HepG2 (cell line): ENCODE measurements around the gene SRD5A2. TPM values are rescaled to one million over a fixed set of nuclear protein-coding genes. Genes with fewer than 3 reads are reported as not detected.
A peak's percentile ranks its signal among the peaks of the same experiment; 100 is the strongest.

ENCODE experiments used
- ATF2 ChIP-seq: sonication (generic); formaldehyde crosslinking; IDR thresholded peaks from 2 replicates; pipeline ENCODE4 v1.4.0; 2020; ENCODE audit warnings: missing genetic modification reagents
- ATF4 ChIP-seq, 2 experiments: fragments of 450-650 bp in 1 of 2; sonication (generic) in 1 of 2; formaldehyde crosslinking; IDR thresholded peaks; 2 replicates each; pipeline versions ENCODE4 v1.5.0 to v1.8.0; 2020 to 2022; ENCODE audit warnings: mild to moderate bottlenecking in 1 of 2, missing genetic modification reagents in 1 of 2
- ATF6 ChIP-seq: sonication (generic); formaldehyde crosslinking; conservative IDR thresholded peaks from 2 replicates; pipeline ENCODE4 v1.4.0; 2020; ENCODE audit warnings: missing genetic modification reagents
- BCLAF1 ChIP-seq: fragments of 450-650 bp; IDR thresholded peaks from 2 replicates; pipeline ENCODE4 v1.6.1; 2017; ENCODE audit warnings: mild to moderate bottlenecking
- EED ChIP-seq: sonication (generic); formaldehyde crosslinking; IDR thresholded peaks from 2 replicates; pipeline ENCODE4 v1.5.0; 2020; ENCODE audit warnings: mild to moderate bottlenecking, missing genetic modification reagents
- RELA ChIP-seq: sonication (generic); formaldehyde crosslinking; IDR thresholded peaks from 2 replicates; pipeline ENCODE4 v1.4.0; 2020; ENCODE audit warnings: missing genetic modification reagents
- SNAI1 ChIP-seq: sonication (generic); formaldehyde crosslinking; IDR thresholded peaks from 2 replicates; pipeline ENCODE4 v1.5.0; 2020; ENCODE audit warnings: mild to moderate bottlenecking, missing genetic modification reagents, borderline replicate concordance
- YEATS4 ChIP-seq: sonication (generic); formaldehyde crosslinking; IDR thresholded peaks from 2 replicates; pipeline ENCODE4 v1.4.0; 2020; ENCODE audit warnings: missing genetic modification reagents, borderline replicate concordance
- ZBTB26 ChIP-seq: IDR thresholded peaks from 2 replicates; pipeline ENCODE4 v1.6.1; 2016; ENCODE audit warnings: missing compliant biosample characterization, missing genetic modification reagents, borderline replicate concordance
- ZBTB42 ChIP-seq: sonication (generic); formaldehyde crosslinking; IDR thresholded peaks from 2 replicates; pipeline ENCODE4 v1.5.0; 2020; ENCODE audit warnings: mild to moderate bottlenecking, missing genetic modification reagents
- ZFP62 ChIP-seq: sonication (generic); formaldehyde crosslinking; IDR thresholded peaks from 2 replicates; pipeline ENCODE4 v1.4.0; 2020; ENCODE audit warnings: missing genetic modification reagents
- ZNF317 ChIP-seq: sonication (generic); formaldehyde crosslinking; IDR thresholded peaks from 2 replicates; pipeline ENCODE4 v1.5.0; 2020; ENCODE audit warnings: mild to moderate bottlenecking, missing genetic modification reagents
- ZNF609 ChIP-seq: sonication (generic); formaldehyde crosslinking; IDR thresholded peaks from 2 replicates; pipeline ENCODE4 v1.4.0; 2020; ENCODE audit warnings: mild to moderate bottlenecking, missing genetic modification reagents, borderline replicate concordance
- polyA plus RNA-seq, 8 experiments: library from polyadenylated mRNA; depleted of rRNA in 3 of 8; stranded (reverse) in 7 of 8; unstranded in 1 of 8; fragments of >200 nt; fragmentation: Illumina TruSeq in 4 of 8; extraction: Trizol in 4 of 8; gene quantifications; 2 replicates each; pipeline versions ENCODE4 v1.2.1 to v1.2.3, GENCODE V29; 2011 to 2016; ENCODE audit warnings: low read depth in 4 of 8, missing spikeins in 1 of 8, mixed read lengths in 1 of 8; ENCODE audit not compliant: insufficient read depth in 1 of 8
- total RNA-seq, 5 experiments: library from RNA; depleted of rRNA; stranded (reverse); fragments of >200 nt; fragmentation: Illumina TruSeq; extraction: Trizol; gene quantifications; 2 replicates each; pipeline ENCODE4 v1.2.3, GENCODE V29; 2016; ENCODE audit warnings: low read depth in 1 of 5

SRD5A2 gene
- total and polyA plus RNA-seq, 2 of the 13 experiments (the other 11 are each of a cell fraction or from before 2014, with no cell fraction given), result 0.01 TPM; not detected in 1

GRCh38 chr2:31558401-31559295, 22.1 kb downstream of the SRD5A2 start (continued):
- TF ChIP-seq ZNF609 (no peak), ZBTB42 (CRISPR knock-in tag) (no peak), ATF2 (CRISPR knock-in tag) (peak; percentile 74; the same call in 1 of the 2 replicates), SNAI1 (CRISPR knock-in tag) (no peak), ATF6 (CRISPR knock-in tag) (no peak), ZNF317 (no peak), ATF4 (CRISPR knock-in tag; IDR thresholded peaks at IDR 0.05) (peak in 1 of 2 experiments; percentile 88; a peak in 2 of 4 replicates), BCLAF1 (no peak), ZBTB26 (CRISPR knock-in tag) (peak; percentile 74; the same call in 1 of the 2 replicates), YEATS4 (CRISPR knock-in tag) (no peak), EED (CRISPR knock-in tag) (no peak), ZFP62 (CRISPR knock-in tag) (no peak), RELA (CRISPR knock-in tag) (no peak)
